Right renal pelvis (tissue), 4 donors: Measurements from ENCODE around the gene OSCAR. TPM values are rescaled to one million over a fixed set of nuclear protein-coding genes. Genes with fewer than 3 reads are reported as not detected.
"Not testable (repeated sequence)": the region's sequence is repeated elsewhere in the genome, so short reads cannot be mapped to it uniquely, and the experiment has no call there.

Experiments
- DNase-seq, 4 donors: peaks; one replicate each; pipeline ENCODE4 v3.0.0-alpha.2; 2013; ENCODE audit warnings: low read depth in 4 of 4, low spot score in 3 of 4, missing footprints in 1 of 4
- polyA plus RNA-seq, 4 donors: library from polyadenylated mRNA; unstranded; fragments of 120-200 nt; gene quantifications; one replicate each; pipeline ENCODE4 v1.2.1, GENCODE V29; 2013; ENCODE audit not compliant: insufficient read length in 4 of 4

The OSCAR gene
- polyA plus RNA-seq, 4 donors, result 0.15 to 0.33 (median 0.21) TPM

DNA sequence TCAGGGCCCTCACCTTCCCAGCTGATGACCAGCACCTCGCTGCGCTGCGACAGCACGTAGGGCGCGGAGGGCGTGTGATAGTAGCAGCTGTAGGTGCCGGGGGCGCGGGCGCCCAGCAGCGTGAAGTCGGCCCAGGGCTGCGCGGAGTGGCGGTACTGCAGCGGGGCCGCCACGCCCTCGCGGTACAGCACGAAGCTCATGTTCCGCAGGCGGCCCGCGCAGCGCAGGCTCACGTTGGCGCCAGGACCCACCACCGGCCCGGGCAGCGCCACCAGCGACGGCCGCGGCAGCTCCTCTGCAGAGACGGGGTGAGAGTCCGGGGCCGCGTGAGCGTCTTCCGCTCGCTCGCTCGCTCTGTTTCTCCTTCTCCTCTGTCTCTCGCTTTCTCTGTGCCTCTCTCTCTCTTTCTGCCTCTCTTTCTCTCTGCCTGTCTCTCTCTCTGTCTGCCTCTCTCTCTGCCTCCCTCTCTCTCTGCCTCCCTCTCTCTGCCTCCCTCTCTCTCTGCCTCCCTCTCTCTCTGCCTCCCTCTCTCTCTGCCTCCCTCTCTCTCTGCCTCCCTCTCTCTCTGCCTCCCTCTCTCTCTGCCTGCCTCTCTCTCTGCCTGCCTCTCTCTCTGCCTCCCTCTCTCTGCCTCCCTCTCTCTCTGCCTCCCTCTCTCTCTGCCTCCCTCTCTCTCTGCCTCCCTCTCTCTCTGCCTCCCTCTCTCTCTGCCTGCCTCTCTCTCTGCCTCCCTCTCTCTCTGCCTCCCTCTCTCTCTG is 4.6 kb downstream of the OSCAR start:
- DNase-seq, result not testable (repeated sequence)

DNA sequence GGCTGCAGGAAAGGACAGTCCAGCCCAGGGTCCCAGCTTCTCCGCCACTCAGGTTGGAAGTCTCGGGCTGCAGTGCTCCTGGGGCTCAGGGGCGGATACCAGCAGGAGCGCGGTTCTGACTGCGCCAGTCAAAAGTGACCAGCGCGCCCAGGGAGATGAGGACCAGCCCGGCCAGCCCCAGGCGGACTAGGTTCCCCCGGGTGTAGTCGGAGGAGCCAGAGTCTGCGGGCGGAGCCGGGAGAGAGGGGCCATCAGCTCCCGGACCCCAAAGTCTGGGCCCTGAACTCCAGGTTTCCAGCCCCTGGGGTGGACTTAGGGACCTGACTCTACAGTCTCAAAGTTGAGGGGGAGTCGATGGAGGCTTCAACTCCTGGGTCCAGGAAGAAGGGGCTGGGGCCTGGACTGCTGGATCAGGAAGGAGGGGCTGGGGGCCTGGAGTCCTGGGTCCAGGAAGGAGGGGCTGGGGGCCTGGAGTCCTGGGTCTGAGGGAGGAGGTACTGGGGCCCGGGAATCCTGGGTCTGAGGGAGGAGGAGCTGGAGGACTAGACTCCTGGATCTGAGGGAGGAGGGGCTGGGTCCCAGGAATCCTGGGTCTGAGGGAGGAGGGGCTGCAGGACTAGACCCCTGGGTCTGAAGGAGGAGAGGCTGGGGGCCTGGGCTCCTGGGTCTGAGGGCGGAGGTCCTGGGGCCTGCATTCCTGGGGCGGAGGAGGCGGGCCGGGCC is 5.3 kb downstream of the OSCAR start:
- no peak for DNase-seq

GRCh38 chr19:54094426-54095000 is 6.1 kb downstream of the OSCAR start:
- no peak for DNase-seq

- no peak for DNase-seq
These were observed 16.2 kb downstream of the OSCAR start for GRCh38 chr19:54084410-54084809.

GRCh38 chr19:54081032-54081431 is 19.6 kb downstream of the OSCAR start, which contains the start of gene TARM1:
Gene TARM1, minus strand, starts transcription at chr19:54081365. Its CDS starts 25 bp downstream, at chr19:54081340.
- DNase-seq, result no peak

- DNase-seq, result no peak
These were observed 23.3 kb downstream of the OSCAR start for GRCh38 chr19:54077334-54077733.

DNA sequence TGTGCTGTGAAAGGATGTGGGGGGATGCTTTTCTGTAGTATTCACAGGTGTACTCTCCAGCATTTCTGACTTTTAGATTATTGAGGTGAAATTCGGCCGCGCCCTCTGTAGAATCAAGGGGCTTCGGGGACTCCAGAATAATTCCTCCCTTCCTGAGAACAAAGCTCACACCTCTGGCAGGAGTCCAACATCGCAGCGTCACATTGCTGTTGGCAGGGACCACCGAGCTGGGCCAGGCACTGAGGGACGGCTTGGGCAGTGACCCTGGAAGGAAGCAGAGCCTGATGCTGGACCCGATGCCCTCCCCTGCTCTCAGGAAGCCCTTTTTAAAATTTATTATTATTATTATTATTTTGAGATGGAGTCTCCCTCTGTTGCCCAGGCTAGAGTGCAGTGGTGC is 25.8 kb downstream of the OSCAR start:
- no peak for DNase-seq

DNA sequence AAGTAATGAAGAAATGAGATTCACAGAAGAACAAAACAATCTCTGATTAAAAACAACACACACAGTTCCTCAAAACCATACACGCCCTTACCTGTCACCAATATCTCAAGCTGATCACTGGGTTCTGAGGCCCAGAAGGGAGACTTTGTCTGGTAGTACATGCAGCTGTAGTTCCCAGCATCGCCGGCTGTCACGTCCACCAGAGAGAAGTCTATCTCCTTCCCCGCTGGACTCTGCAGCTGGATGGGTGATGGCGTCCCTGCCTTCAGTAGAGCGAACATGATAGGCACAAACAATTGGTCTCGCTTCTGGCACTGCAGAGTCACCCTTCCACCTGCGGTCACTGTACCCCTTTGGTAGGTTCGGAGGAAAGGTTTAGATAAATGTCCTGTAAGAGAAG is 26.8 kb downstream of the OSCAR start:
- DNase-seq, result no peak

DNA sequence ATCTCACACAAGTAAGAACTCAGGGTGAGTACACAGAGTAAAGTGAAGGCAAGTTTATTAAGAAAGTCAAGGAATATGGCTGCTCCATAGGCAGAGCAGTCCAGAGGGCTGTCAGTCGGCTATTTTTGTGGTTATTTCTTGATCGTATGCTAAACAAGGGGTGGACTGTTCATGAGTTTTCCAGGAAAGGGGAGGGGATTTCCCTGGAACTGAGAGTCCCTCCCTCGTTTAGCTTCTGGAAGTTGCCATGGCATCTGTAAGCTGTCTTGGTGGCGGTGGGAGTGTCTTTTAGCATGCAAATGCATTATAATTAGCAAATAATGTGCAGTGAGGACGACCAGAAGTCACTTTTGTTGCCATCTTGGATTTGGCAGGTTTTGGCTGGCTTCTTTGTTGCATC is 31.1 kb downstream of the OSCAR start:
- DNase-seq, result no peak

- DNase-seq, result no peak
These were observed 37.1 kb downstream of the OSCAR start, which contains the start of gene VSTM1 for GRCh38 chr19:54063350-54064116. Gene VSTM1, minus strand, starts transcription at chr19:54063897. Its CDS starts 120 bp downstream, at chr19:54063777.

DNA sequence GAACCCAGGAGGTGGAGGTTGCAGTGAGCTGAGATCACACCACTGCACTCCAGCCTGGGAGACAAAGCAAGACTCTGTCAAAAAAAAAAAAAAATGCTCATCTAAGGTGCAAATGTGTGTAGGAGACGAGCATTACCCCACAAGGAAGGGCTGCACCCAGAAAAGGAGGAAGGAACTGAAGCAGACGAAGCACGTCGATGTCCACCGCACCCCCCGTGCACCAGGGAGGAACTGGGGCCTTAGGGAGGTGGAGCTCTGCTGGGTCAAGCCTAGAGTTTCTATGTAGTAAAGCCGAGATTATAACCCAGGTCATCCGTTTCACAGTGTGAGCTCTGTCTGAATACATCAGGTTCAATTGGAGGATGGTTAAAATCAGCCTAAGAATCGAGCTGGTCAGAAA is 38.0 kb downstream of the OSCAR start:
- no peak for DNase-seq

DNA sequence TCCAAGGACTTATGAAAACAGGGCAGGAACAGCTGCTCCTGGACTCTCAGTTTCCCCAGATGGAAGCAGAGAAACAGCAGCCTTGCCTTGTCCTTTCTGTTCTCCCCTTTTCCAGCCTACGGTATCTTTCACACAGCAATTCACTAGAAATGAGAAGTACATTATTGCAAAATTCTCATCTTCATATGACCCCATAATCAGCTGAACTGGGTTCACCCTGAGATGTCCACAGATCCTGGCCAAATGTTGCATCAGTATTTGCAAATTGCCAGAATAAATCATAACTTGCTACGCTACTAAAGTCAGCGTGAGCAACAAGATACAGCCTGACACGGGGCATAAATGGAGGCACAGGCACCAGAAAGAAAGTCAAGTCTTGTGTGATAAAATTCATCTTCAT is 53.0 kb downstream of the OSCAR start:
- no peak for DNase-seq

DNA sequence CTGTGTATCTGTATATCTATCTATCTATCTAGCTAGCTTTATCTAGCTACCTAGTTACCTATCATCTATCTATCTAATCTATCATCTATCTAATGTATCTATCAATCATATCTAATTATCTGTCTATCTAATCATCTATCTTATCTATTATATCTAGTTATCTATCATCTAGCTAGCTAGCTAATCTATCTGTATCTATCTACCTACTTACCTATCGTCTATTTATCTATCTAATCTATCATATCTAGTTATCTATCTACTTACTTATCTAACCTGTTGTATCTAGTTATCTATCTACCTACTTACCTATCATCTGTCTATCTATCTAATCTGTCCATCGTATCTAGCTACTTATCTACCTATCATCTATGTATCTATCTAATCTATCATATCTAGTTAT is 54.8 kb downstream of the OSCAR start:
- no peak for DNase-seq

Other genes with a start within 250 kb of the OSCAR start
- 10 to 100 TPM; 71.2 to 79.5 (median 79.5) TPM for gene MYADM, start 232.9 kb downstream of the OSCAR start, polyA plus RNA-seq
- gene PRKCG, start 218.6 kb downstream of the OSCAR start, polyA plus RNA-seq, result under 1 TPM; 0.39 to 0.67 (median 0.54) TPM
- 1 to 10 TPM in 2 of 4 donors, under 1 TPM in 2; 0.61 to 1.4 (median 0.94) TPM for gene CACNG7, start 191.5 kb downstream of the OSCAR start, polyA plus RNA-seq
- under 1 TPM; 0.17 to 0.29 (median 0.26) TPM for gene CACNG8, start 137.9 kb downstream of the OSCAR start, polyA plus RNA-seq
- gene CACNG6, start 109.2 kb downstream of the OSCAR start, polyA plus RNA-seq, result 1 to 10 TPM in 1 of 4 donors, under 1 TPM in 3; 0.77 to 1.5 (median 0.84) TPM
- gene VSTM1, start 36.9 kb downstream of the OSCAR start, polyA plus RNA-seq, result under 1 TPM in 2 of 4 donors, not detected in 2; 0.17 to 0.18 TPM
- gene TARM1, start 19.4 kb downstream of the OSCAR start, polyA plus RNA-seq, result not detected
- 100 to 1,000 TPM; 103 to 139 (median 114) TPM for gene NDUFA3, start 2.1 kb upstream of the OSCAR start, polyA plus RNA-seq
- gene TFPT, start 14.9 kb upstream of the OSCAR start, polyA plus RNA-seq, result 10 to 100 TPM; 14.3 to 22.6 (median 14.4) TPM
- 10 to 100 TPM; 64.7 to 81.6 (median 67.2) TPM for gene PRPF31, start 15.0 kb upstream of the OSCAR start, polyA plus RNA-seq
- 10 to 100 TPM; 61.5 to 76.2 (median 64.8) TPM for gene CNOT3, start 37.0 kb upstream of the OSCAR start, polyA plus RNA-seq
- 1 to 10 TPM; 7.9 to 9.6 (median 8.4) TPM for gene LENG1, start 58.9 kb upstream of the OSCAR start, polyA plus RNA-seq
- gene TMC4, start 72.4 kb upstream of the OSCAR start, polyA plus RNA-seq, result 10 to 100 TPM; 26.9 to 35.6 (median 33.7) TPM
- 10 to 100 TPM; 65.8 to 86.6 (median 70.3) TPM for gene MBOAT7, start 88.8 kb upstream of the OSCAR start, polyA plus RNA-seq
- 10 to 100 TPM; 52.4 to 68.5 (median 54.5) TPM for gene TSEN34, start 90.5 kb upstream of the OSCAR start, polyA plus RNA-seq
- gene RPS9, start 100.1 kb upstream of the OSCAR start, polyA plus RNA-seq, result 1,000 to 10,000 TPM; 1,225 to 2,135 (median 1,430) TPM
- 1 to 10 TPM in 2 of 4 donors, under 1 TPM in 2; 0.83 to 1.7 (median 1.1) TPM for gene LILRB3, start 122.2 kb upstream of the OSCAR start, polyA plus RNA-seq
- gene LILRA6, start 142.0 kb upstream of the OSCAR start, polyA plus RNA-seq, result under 1 TPM; 0.25 to 0.83 (median 0.65) TPM
- 1 to 10 TPM; 1.9 to 2.6 (median 2.1) TPM for gene LILRB5, start 156.5 kb upstream of the OSCAR start, polyA plus RNA-seq
- gene LILRB2, start 180.3 kb upstream of the OSCAR start, polyA plus RNA-seq, result 1 to 10 TPM in 2 of 4 donors, under 1 TPM in 2; 0.87 to 1.5 (median 1.0) TPM
- gene LILRA5, start 212.4 kb upstream of the OSCAR start, polyA plus RNA-seq, result 1 to 10 TPM in 1 of 4 donors, under 1 TPM in 3; 0.17 to 1.2 (median 0.34) TPM
- gene LILRA4, start 238.4 kb upstream of the OSCAR start, polyA plus RNA-seq, result under 1 TPM in 3 of 4 donors, not detected in 1; 0.04 to 0.20 (median 0.12) TPM